ENCODE measurements around the gene LPXN. TPM values are rescaled to one million over a fixed set of nuclear protein-coding genes. Genes with fewer than 3 reads are reported as not detected.

Gene LPXN
- total and polyA plus RNA-seq, 2 donors (not counting 3 experiments of a cell fraction or from before 2014, with no cell fraction given): 6.2 TPM

DNA sequence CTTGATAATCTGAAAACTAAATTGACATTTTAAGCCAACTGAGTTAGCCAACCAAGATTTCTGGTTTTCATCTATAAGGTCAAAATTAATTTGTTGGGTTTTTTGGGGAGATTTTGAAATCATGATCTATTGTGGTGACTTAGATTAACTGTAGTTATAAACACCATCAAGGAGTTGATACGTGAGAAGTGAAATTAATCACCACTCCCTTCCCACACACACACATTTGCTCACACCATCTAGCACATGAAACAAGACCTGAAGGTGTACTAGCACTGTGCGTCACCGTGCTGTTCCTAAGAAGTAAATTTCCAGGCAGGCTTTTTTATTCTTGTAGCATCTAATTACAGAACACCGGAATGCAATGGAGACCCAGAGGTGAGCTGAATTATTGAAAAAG, 69.8 kb downstream of the LPXN start:
- Histone ChIP-seq H3K36me3 (ENCODE audit: control insufficient read depth in 2 of 2, extremely low read depth in 1 of 2, insufficient read depth in 2 of 2, low read length in 2 of 2) (no peaks in the 10 kb centered on the region), H3K9me1 (replicated peaks; ENCODE audit: control insufficient read depth, extremely low read depth, insufficient read depth, low read length) (no peaks in the 10 kb centered on the region), H3K79me2 (ENCODE audit: control insufficient read depth, insufficient read depth, low read length) (no peaks in the 10 kb centered on the region), H3K9me3 (replicated peaks; ENCODE audit: control insufficient read depth, insufficient read depth, low read length) (no peaks in the 10 kb centered on the region), H3K27ac (ENCODE audit: insufficient read depth, low read depth, low read length) (no peak overlapping the region), H3K27me3 (ENCODE audit: control insufficient read depth in 2 of 2, insufficient read depth in 2 of 2, low read length in 2 of 2) (peaks cover 4 to 8% of the 10 kb centered on the region in 2 experiments), H3K4me1 (ENCODE audit: control insufficient read depth, extremely low read depth, insufficient read depth, low read length) (no peaks in the 10 kb centered on the region), H4K20me1 (replicated peaks; ENCODE audit: control insufficient read depth, extremely low read depth, insufficient read depth, low read length) (no peaks in the 10 kb centered on the region), H3K4me3 (replicated peaks in 1 of 3; ENCODE audit: insufficient read depth in 1 of 3, low read depth in 1 of 3, low read length in 3 of 3) (no peak overlapping the region), H3K4me2 (ENCODE audit: insufficient read depth, low read length) (no peak overlapping the region), H3K9ac (replicated peaks; ENCODE audit: extremely low read depth, insufficient read depth, low read length) (no peak overlapping the region), H2AFZ (ENCODE audit: low read depth, low read length) (no peak overlapping the region)
- intact Hi-C loops (cut with micrococcal nuclease) (no loop called here), dilution Hi-C loops (cut with MboI; ENCODE audit: extremely low pct_ligation_motif_present, low sequenced_read_pairs) (no loop called here)
- DNase-seq (ENCODE audit: low read depth, low spot score): no peak
- no TSS peak for BruUV-seq (replicated peaks)
- ChIA-PET POLR2A (no interaction called here), CTCF (interaction anchor here (1.2 to 3.2 kb wide), 3 partner anchors 11 to 220 kb away, joined by 3 to 10 read pairs (median 3); no protein-coding TSS in a partner anchor)
- no peak for FAIRE-seq
- no peak for TF ChIP-seq GATA2 (IDR thresholded peaks at IDR 0.05; ENCODE audit: insufficient read depth, insufficient read length, low read depth, low read length)
- TF ChIP-seq MYC (IDR thresholded peaks at IDR 0.05; ENCODE audit: low read depth, low read length): no peak
- TF ChIP-seq FOS (IDR thresholded peaks at IDR 0.05; ENCODE audit: borderline replicate concordance, insufficient read depth, low read length): no peak

DNA sequence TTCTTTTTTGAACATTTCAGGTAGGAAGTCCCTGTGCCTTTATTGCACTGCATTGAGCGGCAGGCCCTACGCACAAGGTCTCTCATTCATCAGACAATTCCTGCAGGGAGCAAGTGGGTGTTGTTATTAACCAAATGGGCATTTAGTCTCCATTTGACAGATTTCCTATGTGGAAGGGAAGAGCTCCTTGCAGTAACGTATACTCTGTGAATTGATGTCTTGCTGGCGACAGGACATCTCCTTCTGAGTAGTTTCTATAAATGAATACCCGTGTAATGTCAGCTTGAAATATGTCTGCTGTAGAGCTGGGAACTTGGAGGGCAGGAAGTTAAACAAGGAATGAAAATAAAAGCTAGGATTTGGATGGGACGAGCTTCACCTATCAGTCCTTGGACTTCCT, 71.4 kb downstream of the LPXN start:
- Histone ChIP-seq H3K4me3 (replicated peaks in 1 of 3; ENCODE audit: insufficient read depth in 1 of 3, low read depth in 1 of 3, low read length in 3 of 3) (no peak overlapping the region), H3K9me3 (replicated peaks; ENCODE audit: control insufficient read depth, insufficient read depth, low read length) (no peaks in the 10 kb centered on the region), H3K79me2 (ENCODE audit: control insufficient read depth, insufficient read depth, low read length) (no peaks in the 10 kb centered on the region), H3K27me3 (ENCODE audit: control insufficient read depth in 2 of 2, insufficient read depth in 2 of 2, low read length in 2 of 2) (peaks cover 1 to 10% of the 10 kb centered on the region in 2 experiments), H4K20me1 (replicated peaks; ENCODE audit: control insufficient read depth, extremely low read depth, insufficient read depth, low read length) (no peaks in the 10 kb centered on the region), H3K27ac (ENCODE audit: insufficient read depth, low read depth, low read length) (no peak overlapping the region), H3K9ac (replicated peaks; ENCODE audit: extremely low read depth, insufficient read depth, low read length) (no peak overlapping the region), H3K4me1 (ENCODE audit: control insufficient read depth, extremely low read depth, insufficient read depth, low read length) (no peaks in the 10 kb centered on the region), H2AFZ (ENCODE audit: low read depth, low read length) (no peak overlapping the region), H3K36me3 (ENCODE audit: control insufficient read depth in 2 of 2, extremely low read depth in 1 of 2, insufficient read depth in 2 of 2, low read length in 2 of 2) (no peaks in the 10 kb centered on the region), H3K4me2 (ENCODE audit: insufficient read depth, low read length) (no peak overlapping the region), H3K9me1 (replicated peaks; ENCODE audit: control insufficient read depth, extremely low read depth, insufficient read depth, low read length) (no peaks in the 10 kb centered on the region)
- DNase-seq (ENCODE audit: low read depth, low spot score): no peak
- intact Hi-C loops (cut with micrococcal nuclease) (no loop called here), dilution Hi-C loops (cut with MboI; ENCODE audit: extremely low pct_ligation_motif_present, low sequenced_read_pairs) (no loop called here)
- ChIA-PET POLR2A (no interaction called here), CTCF (interaction anchor here (1.3 to 3.2 kb wide), 3 partner anchors 8 to 20 kb away, joined by 3 to 10 read pairs (median 4); no protein-coding TSS in a partner anchor)
- no peak for FAIRE-seq
- TF ChIP-seq JUN (IDR thresholded peaks at IDR 0.05; ENCODE audit: borderline replicate concordance, insufficient read depth, insufficient read length, low read depth): no peak
- no peak for TF ChIP-seq POLR2A (IDR thresholded peaks at IDR 0.05; ENCODE audit: low read depth, low read length)
- TF ChIP-seq, protein P1, sequence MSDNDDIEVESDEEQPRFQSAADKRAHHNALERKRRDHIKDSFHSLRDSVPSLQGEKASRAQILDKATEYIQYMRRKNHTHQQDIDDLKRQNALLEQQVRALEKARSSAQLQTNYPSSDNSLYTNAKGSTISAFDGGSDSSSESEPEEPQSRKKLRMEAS (IDR thresholded peaks at IDR 0.05; ENCODE audit: insufficient read depth, insufficient read length): no peak
- no peak for TF ChIP-seq POLR2AphosphoS5 (IDR thresholded peaks at IDR 0.05; ENCODE audit: insufficient read depth, low read depth, low read length)
- no peak for TF ChIP-seq MYC (IDR thresholded peaks at IDR 0.05; ENCODE audit: low read depth, low read length)
- no peak for TF ChIP-seq EZH2 (IDR thresholded peaks at IDR 0.05; ENCODE audit: borderline replicate concordance, low read depth, low read length, severe bottlenecking)
- TF ChIP-seq GATA2 (IDR thresholded peaks at IDR 0.05; ENCODE audit: insufficient read depth, insufficient read length, low read depth, low read length): no peak
- TF ChIP-seq FOS (IDR thresholded peaks at IDR 0.05; ENCODE audit: borderline replicate concordance, insufficient read depth, low read length): no peak
- TF ChIP-seq, protein P2, sequence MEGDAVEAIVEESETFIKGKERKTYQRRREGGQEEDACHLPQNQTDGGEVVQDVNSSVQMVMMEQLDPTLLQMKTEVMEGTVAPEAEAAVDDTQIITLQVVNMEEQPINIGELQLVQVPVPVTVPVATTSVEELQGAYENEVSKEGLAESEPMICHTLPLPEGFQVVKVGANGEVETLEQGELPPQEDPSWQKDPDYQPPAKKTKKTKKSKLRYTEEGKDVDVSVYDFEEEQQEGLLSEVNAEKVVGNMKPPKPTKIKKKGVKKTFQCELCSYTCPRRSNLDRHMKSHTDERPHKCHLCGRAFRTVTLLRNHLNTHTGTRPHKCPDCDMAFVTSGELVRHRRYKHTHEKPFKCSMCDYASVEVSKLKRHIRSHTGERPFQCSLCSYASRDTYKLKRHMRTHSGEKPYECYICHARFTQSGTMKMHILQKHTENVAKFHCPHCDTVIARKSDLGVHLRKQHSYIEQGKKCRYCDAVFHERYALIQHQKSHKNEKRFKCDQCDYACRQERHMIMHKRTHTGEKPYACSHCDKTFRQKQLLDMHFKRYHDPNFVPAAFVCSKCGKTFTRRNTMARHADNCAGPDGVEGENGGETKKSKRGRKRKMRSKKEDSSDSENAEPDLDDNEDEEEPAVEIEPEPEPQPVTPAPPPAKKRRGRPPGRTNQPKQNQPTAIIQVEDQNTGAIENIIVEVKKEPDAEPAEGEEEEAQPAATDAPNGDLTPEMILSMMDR (IDR thresholded peaks at IDR 0.05; ENCODE audit: extremely low read depth in 1 of 2, insufficient read depth in 1 of 2, low read depth in 1 of 2, low read length in 2 of 2): no peak
- no TSS peak for BruUV-seq (replicated peaks)

All from endothelial cell of umbilical vein (primary cell).